Colonic mucosa (tissue), 4 donors: Measurements from ENCODE around the gene CYP2W1. TPM values are rescaled to one million over a fixed set of nuclear protein-coding genes. Genes with fewer than 3 reads are reported as not detected.

ENCODE experiments used
- DNase-seq: peaks from one replicate; pipeline ENCODE4 v3.0.0-alpha.2; 2020
- H3K27ac ChIP-seq: fragments of 200-600 bp; one replicate; pipeline ENCODE4 v1.8.0; 2021
- H3K27me3 ChIP-seq: fragments of 200-600 bp; one replicate; pipeline ENCODE4 v1.8.0; 2021
- H3K36me3 ChIP-seq: fragments of 200-600 bp; one replicate; pipeline ENCODE4 v1.8.0; 2021
- H3K4me1 ChIP-seq: fragments of 200-600 bp; one replicate; pipeline ENCODE4 v1.8.0; 2021; ENCODE audit warnings: mild to moderate bottlenecking
- H3K4me3 ChIP-seq: fragments of 200-600 bp; one replicate; pipeline ENCODE4 v1.8.0; 2021
- H3K9ac ChIP-seq, 2 donors: one replicate each; pipeline ENCODE4 v1.7.0; 2013; ENCODE audit warnings: control low read depth in 2 of 2, low read depth in 2 of 2, low read length in 2 of 2
- H3K9me3 ChIP-seq: fragments of 200-600 bp; one replicate; pipeline ENCODE4 v1.8.0; 2021
- intact Hi-C: fragments of 100-400 bp; cut with DNase I; formaldehyde crosslinking; loops from one replicate; pipeline ENCODE4 v1.14.1; 2022
- total RNA-seq, 2 donors: library from RNA; stranded (reverse); fragmentation: NEBNext Ultra II Directional in 1 of 2; extraction: Animal tissue kit (Norgen Biotek cat#: 25700) in 1 of 2; gene quantifications; one replicate each; pipeline ENCODE4 v1.2.1, GENCODE V29; 2021
- TF ChIP-seq, protein P1 (sequence below): fragments of 200-600 bp; IDR thresholded peaks from one replicate; pipeline ENCODE4 v1.8.0; 2022; ENCODE audit warnings: antibody characterized with exemption, mild to moderate bottlenecking
- donor health status: healthy.
- donor health status: DM: no; HTN: no; CAD: no.
- donor health status: DM: no; HTN: no; CAD: no.

Gene CYP2W1
- total RNA-seq, 2 donors from 2014 or later: 2.7 to 4.5 TPM

- H3K36me3 ChIP-seq: no peaks in the 10 kb centered on the region
- intact Hi-C loops: no loop called here
- H3K27ac ChIP-seq: no peak overlapping the region
- no peak overlapping the region for H3K4me3 ChIP-seq
- H3K4me1 ChIP-seq: peaks cover 5% of the 10 kb centered on the region
- no peaks in the 10 kb centered on the region for H3K9me3 ChIP-seq
- H3K27me3 ChIP-seq: no peaks in the 10 kb centered on the region
- TF ChIP-seq, protein P1, sequence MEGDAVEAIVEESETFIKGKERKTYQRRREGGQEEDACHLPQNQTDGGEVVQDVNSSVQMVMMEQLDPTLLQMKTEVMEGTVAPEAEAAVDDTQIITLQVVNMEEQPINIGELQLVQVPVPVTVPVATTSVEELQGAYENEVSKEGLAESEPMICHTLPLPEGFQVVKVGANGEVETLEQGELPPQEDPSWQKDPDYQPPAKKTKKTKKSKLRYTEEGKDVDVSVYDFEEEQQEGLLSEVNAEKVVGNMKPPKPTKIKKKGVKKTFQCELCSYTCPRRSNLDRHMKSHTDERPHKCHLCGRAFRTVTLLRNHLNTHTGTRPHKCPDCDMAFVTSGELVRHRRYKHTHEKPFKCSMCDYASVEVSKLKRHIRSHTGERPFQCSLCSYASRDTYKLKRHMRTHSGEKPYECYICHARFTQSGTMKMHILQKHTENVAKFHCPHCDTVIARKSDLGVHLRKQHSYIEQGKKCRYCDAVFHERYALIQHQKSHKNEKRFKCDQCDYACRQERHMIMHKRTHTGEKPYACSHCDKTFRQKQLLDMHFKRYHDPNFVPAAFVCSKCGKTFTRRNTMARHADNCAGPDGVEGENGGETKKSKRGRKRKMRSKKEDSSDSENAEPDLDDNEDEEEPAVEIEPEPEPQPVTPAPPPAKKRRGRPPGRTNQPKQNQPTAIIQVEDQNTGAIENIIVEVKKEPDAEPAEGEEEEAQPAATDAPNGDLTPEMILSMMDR: no peak
- peak overlapping the region in 1 of 2 donors; percentile 61 for H3K9ac ChIP-seq
- DNase-seq: no peak
Observed at GRCh38 chr7:982511-983003, 424 bp upstream of the CYP2W1 start.

DNA sequence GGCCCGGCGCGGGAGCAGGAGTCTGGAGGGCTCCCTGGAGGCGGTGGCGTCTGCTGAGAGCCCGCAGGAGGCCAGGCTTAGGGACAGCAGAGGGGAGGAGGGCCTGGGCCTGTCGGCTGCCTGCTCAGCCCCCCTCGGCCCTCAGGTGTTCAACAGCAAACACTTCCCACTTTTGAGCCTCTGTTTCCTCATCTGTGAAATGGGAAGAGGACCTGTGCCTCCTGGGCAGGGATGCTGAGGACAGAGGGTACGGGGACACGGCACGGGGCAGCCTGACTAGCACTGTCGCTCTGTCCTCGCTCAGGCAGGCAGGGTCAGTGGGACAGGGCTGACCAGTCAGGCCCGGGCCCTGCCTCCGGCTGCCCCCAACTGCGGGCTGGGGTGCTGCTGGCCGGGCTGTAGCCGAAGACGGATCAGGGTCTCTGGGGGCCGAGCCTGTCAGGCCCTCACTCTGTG is 663 bp downstream of the CYP2W1 start:
- Histone ChIP-seq H3K27ac (no peak overlapping the region), H3K9me3 (no peaks in the 10 kb centered on the region), H3K27me3 (no peaks in the 10 kb centered on the region), H3K4me1 (peaks cover 10% of the 10 kb centered on the region), H3K36me3 (no peaks in the 10 kb centered on the region), H3K4me3 (no peak overlapping the region), H3K9ac (peak overlapping the region in 1 of 2 donors; percentile 12)
- no peak for DNase-seq
- TF ChIP-seq, protein P1: no peak
- intact Hi-C loops: no loop called here

DNA sequence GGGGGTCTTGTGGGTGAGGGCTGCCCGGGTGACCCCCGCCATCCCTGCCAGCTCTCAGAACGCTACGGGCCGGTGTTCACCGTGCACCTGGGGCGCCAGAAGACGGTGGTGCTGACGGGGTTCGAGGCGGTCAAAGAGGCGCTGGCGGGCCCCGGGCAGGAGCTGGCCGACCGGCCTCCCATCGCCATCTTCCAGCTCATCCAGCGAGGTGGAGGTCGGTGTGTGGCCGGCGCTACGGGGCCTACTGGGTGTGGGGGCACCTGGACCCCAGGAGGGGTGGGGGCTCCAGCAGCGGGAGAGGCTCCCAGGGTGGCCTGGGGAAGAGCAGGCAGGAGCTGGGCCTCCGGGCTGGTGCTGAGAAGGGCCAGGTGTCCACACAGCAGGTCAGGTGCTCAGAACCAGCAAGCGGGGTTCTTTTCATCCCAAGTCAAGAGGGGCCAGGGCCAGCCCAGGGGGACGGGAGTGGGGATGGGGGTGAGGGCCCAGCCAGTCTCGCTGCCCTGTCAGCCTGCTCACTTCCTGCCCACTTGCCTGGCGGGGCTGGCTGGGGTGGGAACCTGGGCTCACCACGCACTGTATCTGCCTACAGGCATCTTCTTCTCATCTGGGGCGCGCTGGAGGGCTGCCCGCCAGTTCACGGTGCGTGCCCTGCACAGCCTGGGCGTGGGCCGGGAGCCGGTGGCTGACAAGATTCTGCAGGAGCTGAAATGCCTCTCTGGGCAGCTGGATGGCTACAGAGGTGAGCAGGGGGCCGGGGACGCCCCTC is 1.6 kb downstream of the CYP2W1 start:
- no peaks in the 10 kb centered on the region for H3K27me3 ChIP-seq
- H3K9me3 ChIP-seq: no peaks in the 10 kb centered on the region
- H3K4me1 ChIP-seq: peaks cover 11% of the 10 kb centered on the region
- no peak overlapping the region for H3K9ac ChIP-seq
- no peaks in the 10 kb centered on the region for H3K36me3 ChIP-seq
- H3K4me3 ChIP-seq: no peak overlapping the region
- intact Hi-C loops: no loop called here
- no peak overlapping the region for H3K27ac ChIP-seq
- TF ChIP-seq, protein P1: no peak
- no peak for DNase-seq

GRCh38 chr7:985127-985416 is 2.1 kb downstream of the CYP2W1 start:
- no peaks in the 10 kb centered on the region for H3K36me3 ChIP-seq
- intact Hi-C loops: no loop called here
- no peak overlapping the region for H3K4me3 ChIP-seq
- no peak for DNase-seq
- H3K27me3 ChIP-seq: no peaks in the 10 kb centered on the region
- no peak overlapping the region for H3K9ac ChIP-seq
- H3K9me3 ChIP-seq: no peaks in the 10 kb centered on the region
- H3K27ac ChIP-seq: no peak overlapping the region
- TF ChIP-seq, protein P1: no peak
- H3K4me1 ChIP-seq: peaks cover 11% of the 10 kb centered on the region

GRCh38 chr7:985915-986741 is 3.1 kb downstream of the CYP2W1 start:
- H3K9ac ChIP-seq: peak overlapping the region in 1 of 2 donors; percentile 12
- intact Hi-C loops: no loop called here
- no peak for DNase-seq
- TF ChIP-seq, protein P1: no peak
- no peaks in the 10 kb centered on the region for H3K9me3 ChIP-seq
- H3K4me1 ChIP-seq: peaks cover 11% of the 10 kb centered on the region
- H3K36me3 ChIP-seq: no peaks in the 10 kb centered on the region
- no peak overlapping the region for H3K4me3 ChIP-seq
- no peak overlapping the region for H3K27ac ChIP-seq
- no peaks in the 10 kb centered on the region for H3K27me3 ChIP-seq
